K562 (cell line): ENCODE data around the gene ANK2. TPM values are rescaled to one million over a fixed set of nuclear protein-coding genes. Genes with fewer than 3 reads are reported as not detected.

Experiments
- ATAC-seq: fragments of 200-7000 bp; cut with Tn5 transposase; 3 replicates; pipeline ENCODE4 v1.9.1; 2020; ENCODE audit warnings: moderate library complexity
- BruUV-seq: library from RNA; stranded (reverse); fragments of 400-500 nt; replicated peaks from 2 replicates; lab custom pipeline; 2021; lab: Mats Ljungman, UMichigan
- CTCF ChIA-PET: fragments of 300-600 bp; formaldehyde crosslinking; extraction: SDS; loops from one replicate; lab custom pipeline; 2021; ENCODE audit warnings: low intra/inter-chr PET ratio; lab: Yijun Ruan, JAX
- POLR2A ChIA-PET: fragments of 300-600, 350-650 bp; sonication (Branson Sonifier 250); formaldehyde crosslinking; extraction: SDS; loops from one replicate; lab custom pipeline; 2021; ENCODE audit warnings: antibody characterized with exemption, inconsistent platforms; lab: Yijun Ruan, JAX
- DNase-seq, 4 experiments: peaks; one replicate each; pipeline versions ENCODE4 v3.0.0 to v3.0.0-alpha.2; 2011 to 2018; ENCODE audit warnings: low spot score in 3 of 4, mixed read lengths in 3 of 4; ENCODE audit errors: extremely low read depth in 1 of 4
- FAIRE-seq: peaks from 2 replicates; lab custom pipeline; 2011; peaks lifted over from hg19 to GRCh38; lab: Jason Lieb, UNC
- H2AFZ ChIP-seq: 2 replicates; pipeline ENCODE4 v1.6.0; 2011; ENCODE audit warnings: low read depth, low read length, control low read depth, inconsistent platforms
- H3K27ac ChIP-seq: fragments of 200-600 bp; 3 replicates; pipeline ENCODE4 v1.8.0; 2011; ENCODE audit warnings: low read depth, mild to moderate bottlenecking, control low read depth, inconsistent platforms, low read length, moderate library complexity, mixed read lengths; ENCODE audit errors: extremely low read depth
- H3K27me3 ChIP-seq, 2 experiments: fragments of 300-600 bp in 1 of 2; 2 replicates in 1 of 2; 3 replicates in 1 of 2; pipeline versions ENCODE4 v1.6.0 to v1.8.0; 2011; ENCODE audit warnings: inconsistent platforms in 2 of 2, low read length in 2 of 2, mild to moderate bottlenecking in 1 of 2, mixed read lengths in 1 of 2, moderate library complexity in 1 of 2; ENCODE audit not compliant: control insufficient read depth in 2 of 2, insufficient read depth in 2 of 2
- H3K36me3 ChIP-seq: fragments of 300-600 bp; 3 replicates; pipeline ENCODE4 v1.8.0; 2011; ENCODE audit warnings: mild to moderate bottlenecking, low read length, inconsistent platforms; ENCODE audit not compliant: control insufficient read depth, insufficient read depth
- H3K4me1 ChIP-seq, 2 experiments: fragments of 200-600 bp in 1 of 2; replicated peaks in 1 of 2; 2 replicates in 1 of 2; 3 replicates in 1 of 2; pipeline versions ENCODE4 v1.5.1 to v1.8.0; 2011; ENCODE audit warnings: inconsistent platforms in 2 of 2, low read length in 2 of 2, mild to moderate bottlenecking in 1 of 2, mixed read lengths in 1 of 2, moderate library complexity in 1 of 2; ENCODE audit not compliant: control insufficient read depth in 2 of 2, insufficient read depth in 2 of 2
- H3K4me2 ChIP-seq: 2 replicates; pipeline ENCODE4 v1.6.1; 2011; ENCODE audit warnings: low read length, control low read depth, inconsistent platforms, mixed read lengths; ENCODE audit not compliant: insufficient read depth
- H3K4me3 ChIP-seq: fragments of 200-600 bp; sonication (generic), shearing (Covaris generic); 2 replicates; pipeline ENCODE4 v1.5.1; 2016; ENCODE audit warnings: control low read depth, inconsistent platforms
- H3K79me2 ChIP-seq: fragments of 200-600 bp; 3 replicates; pipeline ENCODE4 v1.8.0; 2011; ENCODE audit warnings: low read length, inconsistent platforms; ENCODE audit not compliant: control insufficient read depth, insufficient read depth
- H3K9ac ChIP-seq, 2 experiments: 2 replicates each; pipeline versions ENCODE4 v1.6.0 to v1.6.1; 2011; ENCODE audit warnings: low read depth in 2 of 2, low read length in 2 of 2, control low read depth in 1 of 2, inconsistent platforms in 1 of 2, mild to moderate bottlenecking in 1 of 2, mixed read lengths in 1 of 2; ENCODE audit not compliant: insufficient read depth in 1 of 2
- H3K9me1 ChIP-seq: one replicate; pipeline ENCODE4 v1.6.0; 2011; ENCODE audit warnings: inconsistent platforms, mild to moderate bottlenecking, low read length, moderate library complexity; ENCODE audit not compliant: control insufficient read depth, insufficient read depth
- H3K9me3 ChIP-seq: replicated peaks from 2 replicates; pipeline ENCODE4 v1.5.1; 2011; ENCODE audit warnings: low read depth, low read length, inconsistent platforms; ENCODE audit not compliant: control insufficient read depth, insufficient read depth
- H4K20me1 ChIP-seq: replicated peaks from 2 replicates; pipeline ENCODE4 v1.6.1; 2011; ENCODE audit warnings: low read length, inconsistent platforms, mixed read lengths; ENCODE audit not compliant: control insufficient read depth, insufficient read depth
- ATF1 ChIP-seq, 2 experiments: fragments of 450-650 bp in 1 of 2; IDR thresholded peaks; 2 replicates each; pipeline ENCODE4 v1.6.1; 2016; ENCODE audit warnings: missing compliant biosample characterization in 1 of 2, missing genetic modification characterization in 1 of 2
- KLF6 ChIP-seq: fragments of 250-450 bp; sonication (Bioruptor Pico); IDR thresholded peaks from 2 replicates; pipeline ENCODE4 v1.4.0; 2020; ENCODE audit warnings: mild to moderate bottlenecking, moderate library complexity, borderline replicate concordance
- PTRF ChIP-seq: fragments of 450-650 bp; IDR thresholded peaks from 2 replicates; pipeline ENCODE4 v1.6.1; 2016; ENCODE audit warnings: mild to moderate bottlenecking, missing genetic modification characterization, missing compliant biosample characterization
- SLC30A9 ChIP-seq: fragments of 250-450 bp; sonication (Bioruptor Pico); IDR thresholded peaks from 2 replicates; pipeline ENCODE4 v1.8.0; 2022; ENCODE audit warnings: mild to moderate bottlenecking, moderate library complexity
- ZC3H8 ChIP-seq: fragments of 450-650 bp; IDR thresholded peaks from 2 replicates; pipeline ENCODE4 v1.6.1; 2017
- ZNF311 ChIP-seq: fragments of 250-450 bp; sonication (Bioruptor Pico); IDR thresholded peaks from 2 replicates; pipeline ENCODE4 v1.4.0; 2020; ENCODE audit warnings: mild to moderate bottlenecking, moderate library complexity
- ZNF436 ChIP-seq: fragments of 250-450, 450-650 bp; sonication (Bioruptor Pico); formaldehyde crosslinking; IDR thresholded peaks from 2 replicates; pipeline ENCODE4 v1.7.0; 2020; ENCODE audit warnings: mild to moderate bottlenecking
- ZNF584 ChIP-seq: fragments of 200-800 bp; sonication (Bioruptor generic); IDR thresholded peaks from 2 replicates; pipeline ENCODE4 v1.6.1; 2016; ENCODE audit warnings: low read depth, mild to moderate bottlenecking, missing genetic modification characterization, missing compliant biosample characterization
- ZNF766 ChIP-seq: fragments of 200-800 bp; sonication (Bioruptor generic); conservative IDR thresholded peaks from 2 replicates; pipeline ENCODE4 v1.6.1; 2016; ENCODE audit warnings: missing genetic modification characterization, missing compliant biosample characterization
- ZNF830 ChIP-seq: fragments of 250-450 bp; sonication (Bioruptor Pico); IDR thresholded peaks from 2 replicates; pipeline ENCODE4 v1.5.0; 2021; ENCODE audit warnings: mild to moderate bottlenecking
- WGBS: fragments of 100-300 bp; shearing (Covaris generic); methylation state at CpG from one replicate; pipeline ENCODE4 v1.1.6; 2016; ENCODE audit warnings: low coverage, mixed read lengths; ENCODE audit not compliant: insufficient coverage; ENCODE audit errors: missing lambda C conversion rate; 5-methylcytosine and 5-hydroxymethylcytosine counted together
- in situ Hi-C: fragments of 300-500 bp; cut with MboI; formaldehyde crosslinking; loops from 4 replicates; pipeline ENCODE4 v1.15.0; 2018; ENCODE audit warnings: inconsistent platforms, mixed read lengths
- intact Hi-C: fragments of 100-400 bp; cut with micrococcal nuclease; formaldehyde crosslinking; loops from 2 replicates; pipeline ENCODE4 v1.14.2; 2022
- polyA plus RNA-seq, 8 experiments: library from polyadenylated mRNA; depleted of rRNA in 4 of 8; stranded (reverse) in 5 of 8; unstranded in 3 of 8; fragments of >200 nt; fragmentation: Nextera tagmentation in 2 of 8; fragmentation: Illumina TruSeq in 1 of 8; extraction: Ambion mirVana in 2 of 8; extraction: Trizol in 1 of 8; gene quantifications; 2 replicates each; pipeline versions ENCODE4 v1.2.1 to v1.2.3, GENCODE V29; 2011 to 2014; ENCODE audit warnings: inconsistent platforms in 1 of 8, missing spikeins in 1 of 8
- total RNA-seq, 7 experiments: library from RNA; depleted of rRNA in 6 of 7; stranded (reverse); fragments of >200 nt in 6 of 7; fragmentation: Illumina TruSeq in 2 of 7; extraction: Trizol in 2 of 7; gene quantifications; 2 replicates each; pipeline versions ENCODE4 v1.2.1 to v1.2.3, GENCODE V29; 2011 to 2021; ENCODE audit warnings: low replicate concordance in 1 of 7

ANK2 gene
- total and polyA plus RNA-seq, 9 of the 15 experiments (the other 6 are each of a cell fraction or from before 2014, with no cell fraction given), result 0.07 to 0.24 TPM; not detected in 7

DNA sequence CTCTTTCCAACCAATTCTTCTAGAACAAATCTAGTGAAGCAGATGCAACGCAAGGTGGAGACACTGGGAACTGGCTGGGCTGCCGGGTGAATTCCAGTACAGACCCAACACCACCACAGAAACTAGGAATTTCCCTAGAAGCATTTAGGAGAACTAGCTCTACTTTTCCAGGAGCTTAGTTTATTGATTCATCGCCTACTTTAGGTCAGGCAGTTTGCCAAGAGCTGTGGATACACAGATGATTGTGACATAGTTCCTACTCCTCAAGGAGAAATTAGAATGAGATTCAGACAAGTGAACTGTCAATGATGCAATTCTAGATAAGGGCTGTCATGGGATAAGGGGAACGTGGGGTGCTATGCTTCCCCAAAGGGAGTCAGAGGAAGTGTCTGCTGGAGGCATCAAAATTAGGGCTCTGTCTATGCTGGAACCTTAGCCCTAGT lies 362.1 kb downstream of the ANK2 start:
- H3K79me2 ChIP-seq, result no peaks in the 10 kb centered on the region
- no peak overlapping the region for H3K4me2 ChIP-seq
- H3K4me3 ChIP-seq, result no peak overlapping the region
- no peak overlapping the region for H3K27ac ChIP-seq
- no peaks in the 10 kb centered on the region for H4K20me1 ChIP-seq
- intact Hi-C loops (no loop called here), in situ Hi-C loops (loop anchor here (25.0 kb wide), 1 partner anchor 976 kb away; no protein-coding TSS in a partner anchor)
- FAIRE-seq (no peak), ATAC-seq (no peak), DNase-seq (no peak)
- CTCF ChIA-PET, result no interaction called here
- no peaks in the 10 kb centered on the region for H3K9me1 ChIP-seq
- no peak for TF ChIP-seq ZNF830 (CRISPR knock-in tag)
- TF ChIP-seq ZNF436 (CRISPR knock-in tag), result no peak
- TF ChIP-seq PTRF (tag), result no peak
- no peak for TF ChIP-seq ZNF766 (CRISPR knock-in tag)
- no peak for TF ChIP-seq ATF1 (CRISPR knock-in tag; IDR thresholded peaks at IDR 0.05)
- TF ChIP-seq ATF1 (tag; IDR thresholded peaks at IDR 0.05), result no peak
- no peak for TF ChIP-seq SLC30A9 (CRISPR knock-in tag)
- TF ChIP-seq KLF6 (CRISPR knock-in tag), result no peak
- no peak for TF ChIP-seq ZNF584 (CRISPR knock-in tag)
- no peak for TF ChIP-seq ZC3H8
- no peak for TF ChIP-seq ZNF311 (CRISPR knock-in tag)
- WGBS, result 3% methylated on average over 4 of the region's 4 CpGs
- no peaks in the 10 kb centered on the region for H3K27me3 ChIP-seq
- no peaks in the 10 kb centered on the region for H3K4me1 ChIP-seq
- no peak overlapping the region for H2AFZ ChIP-seq
- H3K9ac ChIP-seq, result no peak overlapping the region
- H3K9me3 ChIP-seq, result no peaks in the 10 kb centered on the region
- POLR2A ChIA-PET, result no interaction called here
- no peaks in the 10 kb centered on the region for H3K36me3 ChIP-seq
- BruUV-seq, result no TSS peak
